ENCODE measurements around the gene AP1G2.

- TF ChIP-seq CTCF (IDR thresholded peaks at IDR 0.05; ENCODE audit: low read depth, low read length) (no peak), EZH2phosphoT487 (IDR thresholded peaks at IDR 0.05; ENCODE audit: low read depth) (no peak)
These were observed 48.9 kb downstream of the AP1G2 start for GRCh38 chr14:23518709-23519108.
